HG03066 (cell line): Measurements from ENCODE around the gene CHST6.
"Not testable (repeated sequence)": the region's sequence is repeated elsewhere in the genome, so short reads cannot be mapped to it uniquely, and the experiment has no call there.

ENCODE experiments used
- ATAC-seq: cut with Tn5 transposase; IDR thresholded peaks from one replicate; pipeline ENCODE4 v1.9.1; 2021; ENCODE audit warnings: low read depth; ENCODE audit not compliant: unreplicated experiment

The CHST6 gene

GRCh38 chr16:75477680-75478473, 17.4 kb downstream of the CHST6 start:
- ATAC-seq: peak; percentile 47

- ATAC-seq: no peak
Observed at GRCh38 chr16:75476817-75477216, 18.4 kb downstream of the CHST6 start.

DNA sequence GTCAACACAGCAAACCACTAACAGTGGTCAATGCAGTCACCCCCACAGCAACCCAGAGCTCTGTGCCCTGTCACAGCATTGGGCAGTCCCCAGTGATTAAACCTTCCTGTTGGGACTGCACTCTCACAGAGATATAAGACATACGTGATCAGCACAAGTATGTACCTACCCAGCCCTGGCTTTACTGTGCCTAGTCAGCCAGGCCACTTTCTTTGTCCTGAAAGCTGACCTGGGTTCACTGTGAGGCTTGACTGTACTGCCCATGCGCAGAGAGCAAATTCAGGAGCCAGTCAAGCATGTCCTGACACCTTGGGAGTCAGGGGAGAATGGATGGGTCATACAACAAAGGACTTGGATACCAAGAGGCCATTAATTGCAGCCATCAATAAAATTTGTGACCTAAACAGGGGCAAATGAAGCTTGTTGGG, 19.8 kb downstream of the CHST6 start:
- no peak for ATAC-seq

- ATAC-seq: no peak
Observed at GRCh38 chr16:75472908-75473877, 22.0 kb downstream of the CHST6 start.

DNA sequence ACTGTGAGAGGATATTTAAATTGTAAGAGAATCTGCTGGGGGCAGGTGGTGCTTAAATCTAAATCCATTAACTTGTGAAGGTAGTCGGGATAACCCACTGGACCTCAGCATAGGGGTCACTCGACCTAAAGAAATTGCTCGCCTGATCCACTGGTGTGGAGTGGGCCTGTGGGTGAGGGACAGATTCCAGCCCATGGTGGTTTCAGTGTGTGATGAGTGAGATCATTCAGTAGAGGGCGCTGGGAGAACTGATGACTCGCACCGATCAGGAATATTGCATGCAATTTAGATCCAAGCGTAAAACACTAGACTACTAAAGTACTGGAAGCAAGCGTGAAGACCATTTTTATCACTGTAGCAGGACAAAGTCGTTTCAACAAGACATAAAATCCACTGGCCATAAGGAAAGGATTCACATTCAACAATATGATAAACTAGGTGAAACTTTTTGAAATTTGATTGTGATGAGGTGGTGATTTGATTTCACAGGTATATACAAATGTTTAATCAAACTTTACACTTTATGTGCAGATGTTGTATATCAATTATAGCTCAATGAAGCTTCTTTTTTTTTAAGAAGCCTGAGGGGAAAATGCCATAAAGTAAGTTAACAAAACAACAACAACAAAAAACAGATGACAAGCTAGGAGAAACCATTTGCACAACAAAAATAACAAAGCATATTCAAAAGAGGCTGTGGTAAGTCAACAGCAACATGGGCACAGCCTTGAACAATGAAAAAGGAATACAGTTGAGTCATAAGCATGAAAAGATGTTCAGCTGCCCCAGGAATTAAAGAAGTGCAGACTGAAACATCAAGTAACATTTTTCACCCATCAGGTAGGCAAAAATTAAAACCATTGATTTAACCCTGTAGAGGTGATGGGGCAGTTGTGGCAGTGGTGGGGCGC, 23.3 kb downstream of the CHST6 start:
- peak; percentile 63 for ATAC-seq

GRCh38 chr16:75466760-75467159, 28.5 kb downstream of the CHST6 start:
- no peak for ATAC-seq

DNA sequence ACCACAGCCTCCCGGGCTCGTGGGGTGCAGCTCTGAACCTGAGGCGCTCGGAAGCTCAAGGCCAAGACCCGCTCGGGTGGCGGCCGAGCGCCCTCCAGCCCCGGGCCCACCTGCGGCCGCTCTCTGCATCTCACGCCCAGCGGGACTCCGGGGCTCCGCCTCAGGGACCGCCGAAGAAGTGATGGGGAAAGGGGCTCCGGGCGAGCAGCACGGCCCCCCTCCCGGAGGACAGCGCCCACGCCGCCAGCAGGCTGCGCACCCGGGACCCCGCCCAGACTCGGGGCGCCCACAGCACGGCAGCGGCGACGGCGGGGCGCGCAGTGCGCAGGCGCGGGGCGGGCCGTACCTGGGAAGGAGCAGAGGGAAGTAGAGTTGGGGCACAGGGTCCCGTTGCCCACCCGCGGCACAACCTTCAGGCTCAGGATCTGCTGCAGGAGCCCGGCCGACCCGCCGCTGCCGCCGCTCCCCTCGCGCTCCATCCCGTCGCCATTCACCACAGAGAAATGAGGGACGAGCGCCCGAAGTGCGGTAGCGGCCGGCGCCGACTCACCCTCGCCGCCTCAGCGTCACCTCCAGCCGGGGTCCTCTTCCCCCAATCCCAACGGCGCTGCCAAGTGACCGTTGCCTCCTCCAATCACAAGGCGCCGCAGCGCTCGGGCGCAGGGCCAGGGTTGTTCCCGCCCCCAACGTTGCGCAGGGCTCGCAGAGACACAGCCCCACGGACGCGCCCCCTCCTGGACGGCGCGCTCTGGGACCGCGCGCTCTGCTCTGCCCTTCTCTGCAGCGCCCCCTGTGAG, 30.9 kb downstream of the CHST6 start, which contains the start of gene TMEM170A:
TSS of gene TMEM170A (minus strand) at position 568 of the 797 bp plus-strand sequence. CDS start at position 479, 89 bp downstream.
- ATAC-seq: peak; percentile 88

DNA sequence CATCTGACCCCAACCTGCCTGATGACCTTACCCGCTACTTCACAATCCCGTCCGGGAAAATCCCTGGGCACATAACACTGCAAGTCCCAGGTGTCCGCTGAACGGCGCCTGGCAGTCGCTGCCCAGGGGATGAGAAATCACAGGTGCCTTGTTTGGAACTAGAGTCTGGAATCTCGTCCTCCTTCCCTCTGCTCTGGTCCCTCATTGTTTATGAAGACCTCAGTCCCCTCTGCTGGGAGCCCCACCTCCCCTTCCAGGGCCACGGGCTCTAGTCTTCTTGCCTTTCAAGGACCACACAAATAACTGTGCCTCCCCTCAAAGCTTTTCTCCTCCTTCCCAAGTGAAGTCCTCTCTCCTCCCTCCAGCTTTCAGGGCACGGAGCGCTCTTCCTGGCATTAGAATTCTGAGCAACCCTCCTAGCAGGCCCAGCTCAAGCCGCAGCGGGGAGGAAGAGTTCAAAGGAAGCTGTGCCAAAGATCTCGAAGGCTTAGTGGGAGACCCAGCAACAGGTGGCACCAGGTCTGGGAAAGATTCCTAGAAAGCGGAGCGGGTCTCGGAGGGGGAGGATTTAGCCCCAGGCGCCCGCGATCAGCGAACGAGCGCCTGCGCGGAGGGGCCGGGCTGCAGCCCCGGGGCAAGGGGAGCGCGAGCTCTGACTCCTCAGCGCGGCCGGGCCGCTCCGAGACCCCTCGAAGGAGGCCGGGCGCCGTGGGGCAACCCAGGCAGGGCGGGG, 31.7 kb downstream of the CHST6 start:
- peak; percentile 6 for ATAC-seq

- no peak for ATAC-seq
Observed at GRCh38 chr16:75462806-75463205, 32.4 kb downstream of the CHST6 start.

GRCh38 chr16:75461575-75461974, 33.7 kb downstream of the CHST6 start:
- ATAC-seq: no peak

- ATAC-seq: no peak
Observed at GRCh38 chr16:75460446-75460845, 34.8 kb downstream of the CHST6 start.

GRCh38 chr16:75459691-75460090, 35.5 kb downstream of the CHST6 start:
- no peak for ATAC-seq

DNA sequence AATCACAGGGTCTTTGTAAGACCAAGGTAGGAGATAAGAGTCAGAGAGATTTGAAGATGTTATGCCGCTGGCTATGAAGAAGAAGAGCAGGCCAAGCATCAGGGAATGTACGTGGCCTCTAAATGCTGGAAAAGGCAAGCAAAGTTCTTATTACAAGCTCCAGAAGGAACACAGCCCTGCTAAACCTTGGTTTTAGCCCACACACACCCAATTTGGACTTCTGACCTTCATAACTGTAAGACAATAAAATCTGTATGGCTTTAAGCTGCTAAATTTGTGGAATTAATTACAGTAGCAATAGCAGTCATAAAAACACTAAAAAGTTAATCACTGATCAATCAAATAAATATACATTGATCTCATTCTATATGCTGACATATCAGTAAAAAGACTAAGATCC, 36.8 kb downstream of the CHST6 start:
- ATAC-seq: no peak

DNA sequence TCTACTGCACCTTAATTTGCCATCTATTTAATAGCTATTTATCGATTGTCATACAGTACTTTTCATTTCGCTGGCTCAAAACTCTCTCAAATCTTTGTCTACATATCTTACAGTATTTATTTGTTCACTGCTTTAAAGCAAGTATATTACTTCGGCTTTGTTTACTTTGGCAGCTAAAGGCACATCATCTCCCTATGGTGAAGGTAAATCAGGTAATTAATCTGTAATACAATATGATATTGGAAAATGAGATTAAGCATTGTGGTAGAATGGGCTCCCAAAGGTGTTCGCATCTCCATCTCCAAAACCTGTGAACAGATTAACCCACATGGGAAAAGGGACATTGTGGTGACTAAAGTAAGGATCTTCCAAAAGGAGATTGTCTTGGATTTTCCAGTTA, 37.2 kb downstream of the CHST6 start:
- ATAC-seq: no peak

DNA sequence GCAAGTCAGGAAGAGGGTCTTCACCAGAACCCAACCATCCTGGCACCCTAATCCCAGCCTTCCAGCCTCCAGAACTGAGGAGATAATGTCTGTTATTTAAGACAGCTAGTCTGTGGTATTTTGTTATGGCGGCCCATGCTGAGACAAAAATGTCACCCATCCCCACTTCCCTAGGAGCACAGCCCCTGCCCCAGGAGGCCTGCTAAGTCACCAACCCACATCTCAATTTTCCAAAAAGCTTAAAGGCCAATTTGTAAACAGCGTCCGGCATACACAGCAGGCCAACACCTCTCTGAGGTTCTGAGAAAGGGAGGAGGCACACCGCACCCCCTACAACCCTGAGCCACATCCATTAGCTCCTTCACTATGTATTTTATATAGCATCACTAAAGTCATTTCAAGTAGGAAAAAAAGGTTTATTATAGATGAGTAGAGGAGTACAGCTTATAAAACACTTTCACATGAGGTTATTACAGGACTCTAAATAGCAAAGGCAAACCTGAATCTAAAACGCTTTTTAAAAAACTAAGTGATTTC, 37.7 kb downstream of the CHST6 start:
- no peak for ATAC-seq

DNA sequence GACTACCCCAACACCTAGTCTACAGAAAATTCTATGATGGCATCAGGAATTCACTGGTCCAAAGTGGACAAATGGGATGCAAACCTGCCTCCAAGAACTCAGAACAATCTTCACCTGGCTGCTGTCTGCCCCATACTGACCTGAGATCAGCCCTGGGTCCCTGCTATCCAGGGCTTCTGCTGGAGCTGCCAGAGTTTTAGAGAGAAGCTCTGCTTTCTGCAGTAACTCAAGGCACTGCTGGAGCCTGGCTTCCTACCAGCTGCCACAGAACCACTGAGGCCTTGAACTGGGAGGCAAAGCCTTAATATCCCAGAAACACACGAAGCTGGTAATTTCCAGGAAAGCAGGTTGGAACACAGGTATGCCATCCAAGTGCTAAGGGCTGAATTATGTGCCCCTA, 38.3 kb downstream of the CHST6 start:
- ATAC-seq: no peak

DNA sequence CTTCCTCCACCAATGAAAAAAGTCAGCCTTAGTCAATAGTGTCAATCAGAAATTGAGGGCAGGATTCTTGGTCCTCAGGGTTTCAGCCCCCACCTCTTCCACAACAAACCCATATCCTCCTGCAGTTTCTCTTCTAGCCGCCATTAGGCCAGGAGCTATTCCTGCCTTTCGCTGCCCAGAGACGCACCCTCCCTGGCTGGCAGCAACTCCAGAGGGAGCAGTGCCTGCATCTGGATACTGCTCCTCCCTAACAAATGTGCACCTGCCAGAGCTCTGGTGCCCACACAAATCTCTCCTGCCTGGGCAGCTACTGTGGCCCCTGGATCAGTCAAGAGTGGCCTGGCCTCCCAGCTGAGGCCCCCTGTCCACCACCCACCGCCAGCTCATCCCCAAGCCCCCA, 38.8 kb downstream of the CHST6 start:
- not testable (repeated sequence) for ATAC-seq

GRCh38 chr16:75455677-75456076, 39.6 kb downstream of the CHST6 start:
- ATAC-seq: no peak
